ENCODE results near the gene B3GNT7. TPM values are rescaled to one million over a fixed set of nuclear protein-coding genes. Genes with fewer than 3 reads are reported as not detected.
A peak's percentile ranks its signal among the peaks of the same experiment; 100 is the strongest.

B3GNT7 gene
- total and polyA plus RNA-seq, 12 donors, result 2.2 to 71.6 (median 47.7) TPM

- no peak overlapping the region for H3K4me3 ChIP-seq
- H3K36me3 ChIP-seq (replicated peaks in 1 of 2), result no peaks in the 10 kb centered on the region
- H3K4me1 ChIP-seq (replicated peaks in 1 of 2), result peaks cover 0 to 4% of the 10 kb centered on the region in 2 donors
- WGBS, 4 donors, result 70 to 82% (median 78%) methylated on average over 8 to 13 of the region's 13 CpGs
- H3K9me3 ChIP-seq (replicated peaks in 1 of 3), result no peaks in the 10 kb centered on the region
- intact Hi-C loops (cut with DNase I), result no loop called here
- H3K27me3 ChIP-seq, result no peaks in the 10 kb centered on the region
- no peak overlapping the region for H3K27ac ChIP-seq
- DNase-seq, result no peak
- TF ChIP-seq POLR2A (IDR thresholded peaks at IDR 0.05), result no peak
- TF ChIP-seq, protein P1, sequence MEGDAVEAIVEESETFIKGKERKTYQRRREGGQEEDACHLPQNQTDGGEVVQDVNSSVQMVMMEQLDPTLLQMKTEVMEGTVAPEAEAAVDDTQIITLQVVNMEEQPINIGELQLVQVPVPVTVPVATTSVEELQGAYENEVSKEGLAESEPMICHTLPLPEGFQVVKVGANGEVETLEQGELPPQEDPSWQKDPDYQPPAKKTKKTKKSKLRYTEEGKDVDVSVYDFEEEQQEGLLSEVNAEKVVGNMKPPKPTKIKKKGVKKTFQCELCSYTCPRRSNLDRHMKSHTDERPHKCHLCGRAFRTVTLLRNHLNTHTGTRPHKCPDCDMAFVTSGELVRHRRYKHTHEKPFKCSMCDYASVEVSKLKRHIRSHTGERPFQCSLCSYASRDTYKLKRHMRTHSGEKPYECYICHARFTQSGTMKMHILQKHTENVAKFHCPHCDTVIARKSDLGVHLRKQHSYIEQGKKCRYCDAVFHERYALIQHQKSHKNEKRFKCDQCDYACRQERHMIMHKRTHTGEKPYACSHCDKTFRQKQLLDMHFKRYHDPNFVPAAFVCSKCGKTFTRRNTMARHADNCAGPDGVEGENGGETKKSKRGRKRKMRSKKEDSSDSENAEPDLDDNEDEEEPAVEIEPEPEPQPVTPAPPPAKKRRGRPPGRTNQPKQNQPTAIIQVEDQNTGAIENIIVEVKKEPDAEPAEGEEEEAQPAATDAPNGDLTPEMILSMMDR (IDR thresholded peaks at IDR 0.05), result no peak
Observed at GRCh38 chr2:231378026-231378722, 17.3 kb upstream of the B3GNT7 start.

GRCh38 chr2:231379266-231380215 is 16.0 kb upstream of the B3GNT7 start:
- Histone ChIP-seq H3K27me3 (no peaks in the 10 kb centered on the region), H3K36me3 (replicated peaks in 1 of 2) (no peaks in the 10 kb centered on the region), H3K27ac (peak overlapping the region in 2 of 5 donors; percentile 6 to 60), H3K4me3 (no peak overlapping the region), H3K9me3 (replicated peaks in 1 of 3) (peaks cover 0 to under 1% (median 0%) of the 10 kb centered on the region in 3 donors), H3K4me1 (replicated peaks in 1 of 2) (peaks cover 0 to 4% of the 10 kb centered on the region in 2 donors)
- TF ChIP-seq, protein P1 (IDR thresholded peaks at IDR 0.05), result no peak
- no peak for TF ChIP-seq POLR2A (IDR thresholded peaks at IDR 0.05)
- intact Hi-C loops (cut with DNase I), result no loop called here
- WGBS, 4 donors, result 65 to 79% (median 69%) methylated on average over 14 to 21 of the region's 21 CpGs
- DNase-seq, result peak in 3 of 7 donors; percentile 47 to 65 (median 54)

DNA sequence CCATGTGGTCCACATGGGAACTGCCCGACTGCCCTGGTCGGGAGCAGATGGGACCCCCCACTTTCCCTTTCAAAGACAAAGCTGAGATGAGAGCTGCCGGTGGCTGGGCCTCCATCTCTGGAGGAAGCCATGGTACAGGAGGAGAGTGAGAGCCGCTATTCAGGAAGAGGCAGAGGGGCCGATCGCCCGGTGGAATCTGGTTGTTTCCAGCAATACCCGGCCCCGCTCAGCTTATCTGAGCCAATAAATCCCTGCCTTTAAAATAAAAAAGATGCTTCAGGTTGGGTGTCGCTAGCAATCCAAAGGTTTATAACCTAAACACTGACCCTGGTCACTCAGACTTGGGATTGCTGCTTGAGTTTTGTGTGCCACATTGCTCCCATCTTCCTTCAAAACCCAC is 15.2 kb upstream of the B3GNT7 start:
- no peaks in the 10 kb centered on the region for H3K27me3 ChIP-seq
- DNase-seq, result no peak
- H3K4me3 ChIP-seq, result no peak overlapping the region
- peaks cover 0 to 4% of the 10 kb centered on the region in 2 donors for H3K4me1 ChIP-seq (replicated peaks in 1 of 2)
- TF ChIP-seq, protein P1 (IDR thresholded peaks at IDR 0.05), result no peak
- TF ChIP-seq POLR2A (IDR thresholded peaks at IDR 0.05), result no peak
- no peaks in the 10 kb centered on the region for H3K36me3 ChIP-seq (replicated peaks in 1 of 2)
- peak overlapping the region in 1 of 5 donors; percentile 6 for H3K27ac ChIP-seq
- 93 to 99% (median 96%) methylated on average over 8 to 10 of the region's 10 CpGs for WGBS, 4 donors
- peaks cover 0 to 8% (median 0%) of the 10 kb centered on the region in 3 donors for H3K9me3 ChIP-seq (replicated peaks in 1 of 3)
- intact Hi-C loops (cut with DNase I), result no loop called here
